Endothelial cell of umbilical vein (primary cell): ENCODE results near the gene CFAP61. TPM values are rescaled to one million over a fixed set of nuclear protein-coding genes. Genes with fewer than 3 reads are reported as not detected.

Source experiments
- BruUV-seq: library from RNA; stranded (reverse); fragments of 400-500 nt; replicated peaks from 2 replicates; lab custom pipeline; 2021; lab: Mats Ljungman, UMichigan
- CTCF ChIA-PET: fragments of 300-600, 350-600 bp; sonication (Branson Sonifier 250); formaldehyde crosslinking; loops from one replicate; lab custom pipeline; 2021; ENCODE audit warnings: antibody characterized with exemption, inconsistent platforms; lab: Charles Lee
- POLR2A ChIA-PET: fragments of 300-600, 350-600 bp; sonication (Branson Sonifier 250); formaldehyde crosslinking; loops from one replicate; lab custom pipeline; 2021; ENCODE audit warnings: antibody characterized with exemption, inconsistent platforms; lab: Charles Lee
- DNase-seq: peaks from one replicate; pipeline ENCODE4 v3.0.0-alpha.2; 2011; ENCODE audit warnings: low read depth, low spot score
- FAIRE-seq: peaks from 2 replicates; lab custom pipeline; 2011; peaks lifted over from hg19 to GRCh38; lab: Jason Lieb, UNC
- H2AFZ ChIP-seq: 2 replicates; pipeline ENCODE4 v1.6.0; 2012; ENCODE audit warnings: low read depth, low read length, control low read depth, inconsistent platforms
- H3K27ac ChIP-seq: 2 replicates; pipeline ENCODE4 v1.5.1; 2011; ENCODE audit warnings: low read depth, mild to moderate bottlenecking, control low read depth, low read length, moderate library complexity; ENCODE audit not compliant: insufficient read depth
- H3K27me3 ChIP-seq, 2 experiments: 2 replicates each; pipeline versions ENCODE4 v1.6.0 to v1.6.1; 2011; ENCODE audit warnings: low read length in 2 of 2, mixed read lengths in 1 of 2; ENCODE audit not compliant: control insufficient read depth in 2 of 2, insufficient read depth in 2 of 2
- H3K36me3 ChIP-seq, 2 experiments: 2 replicates in 1 of 2; 3 replicates in 1 of 2; pipeline ENCODE4 v1.5.1; 2011; ENCODE audit warnings: low read length in 2 of 2, mild to moderate bottlenecking in 1 of 2, moderate library complexity in 1 of 2; ENCODE audit not compliant: control insufficient read depth in 2 of 2, insufficient read depth in 2 of 2; ENCODE audit errors: extremely low read depth in 1 of 2
- H3K4me1 ChIP-seq: 3 replicates; pipeline ENCODE4 v1.5.1; 2011; ENCODE audit warnings: mild to moderate bottlenecking, low read length; ENCODE audit not compliant: control insufficient read depth, insufficient read depth; ENCODE audit errors: extremely low read depth
- H3K4me2 ChIP-seq: 2 replicates; pipeline ENCODE4 v1.6.1; 2011; ENCODE audit warnings: low read length, control low read depth, mixed read lengths; ENCODE audit not compliant: insufficient read depth
- H3K4me3 ChIP-seq, 3 experiments: fragments of 200-600 bp in 1 of 3; sonication (generic), shearing (Covaris generic) in 1 of 3; replicated peaks in 1 of 3; 2 replicates each; pipeline ENCODE4 v1.5.1; 2011 to 2016; ENCODE audit warnings: control low read depth in 3 of 3, low read length in 3 of 3, mild to moderate bottlenecking in 2 of 3, inconsistent platforms in 1 of 3, low read depth in 1 of 3, moderate library complexity in 1 of 3; ENCODE audit not compliant: insufficient read depth in 1 of 3
- H3K79me2 ChIP-seq: 2 replicates; pipeline ENCODE4 v1.6.0; 2012; ENCODE audit warnings: low read length, inconsistent platforms; ENCODE audit not compliant: control insufficient read depth, insufficient read depth
- H3K9ac ChIP-seq: replicated peaks from 2 replicates; pipeline ENCODE3; 2011; ENCODE audit warnings: low read length, control low read depth; ENCODE audit not compliant: insufficient read depth; ENCODE audit errors: extremely low read depth
- H3K9me1 ChIP-seq: replicated peaks from 3 replicates; pipeline ENCODE4 v1.6.0; 2011; ENCODE audit warnings: mild to moderate bottlenecking, low read length; ENCODE audit not compliant: control insufficient read depth, insufficient read depth; ENCODE audit errors: extremely low read depth
- H3K9me3 ChIP-seq: replicated peaks from 2 replicates; pipeline ENCODE4 v1.5.1; 2012; ENCODE audit warnings: low read length, inconsistent platforms; ENCODE audit not compliant: control insufficient read depth, insufficient read depth
- H4K20me1 ChIP-seq: replicated peaks from 2 replicates; pipeline ENCODE3; 2011; ENCODE audit warnings: mild to moderate bottlenecking, low read length; ENCODE audit not compliant: control insufficient read depth, insufficient read depth; ENCODE audit errors: extremely low read depth
- CTCF ChIP-seq, 2 donors: IDR thresholded peaks; 1 replicate in 1 of 2; 2 replicates in 1 of 2; pipeline ENCODE4 v1.5.1; 2011; ENCODE audit warnings: low read length in 2 of 2, mild to moderate bottlenecking in 2 of 2, moderate library complexity in 2 of 2, control low read depth in 1 of 2, inconsistent platforms in 1 of 2, low read depth in 1 of 2; ENCODE audit not compliant: insufficient read depth in 1 of 2; ENCODE audit errors: extremely low read depth in 1 of 2
- EZH2 ChIP-seq: IDR thresholded peaks from 2 replicates; pipeline ENCODE4 v1.6.1; 2012; ENCODE audit warnings: borderline replicate concordance, low read depth, mild to moderate bottlenecking, moderate library complexity, low read length, inconsistent platforms; ENCODE audit not compliant: severe bottlenecking
- FOS ChIP-seq: IDR thresholded peaks from 2 replicates; pipeline ENCODE4 v1.6.1; 2011; ENCODE audit warnings: mild to moderate bottlenecking, low read length, moderate library complexity, borderline replicate concordance; ENCODE audit not compliant: insufficient read depth
- GATA2 ChIP-seq: IDR thresholded peaks from 2 replicates; pipeline ENCODE4 v1.7.0; 2011; ENCODE audit warnings: low read depth, mild to moderate bottlenecking, moderate library complexity, mixed read lengths, low read length; ENCODE audit not compliant: insufficient read length, insufficient read depth
- JUN ChIP-seq: IDR thresholded peaks from 2 replicates; pipeline ENCODE4 v1.6.1; 2011; ENCODE audit warnings: borderline replicate concordance, low read depth; ENCODE audit not compliant: insufficient read length, insufficient read depth
- MAX ChIP-seq: IDR thresholded peaks from 2 replicates; pipeline ENCODE4 v1.6.1; 2011; ENCODE audit not compliant: insufficient read depth, insufficient read length
- MYC ChIP-seq: IDR thresholded peaks from one replicate; pipeline ENCODE4 v1.6.1; 2011; ENCODE audit warnings: mild to moderate bottlenecking, low read depth, low read length
- POLR2A ChIP-seq: IDR thresholded peaks from 2 replicates; pipeline ENCODE4 v1.6.1; 2012; ENCODE audit warnings: low read depth, mild to moderate bottlenecking, control low read depth, low read length
- POLR2AphosphoS5 ChIP-seq: IDR thresholded peaks from 2 replicates; pipeline ENCODE4 v1.6.1; 2012; ENCODE audit warnings: low read depth, mild to moderate bottlenecking, control low read depth, low read length, moderate library complexity; ENCODE audit not compliant: insufficient read depth
- dilution Hi-C: fragments of 300-500 bp; cut with MboI; formaldehyde crosslinking; loops from one replicate; pipeline ENCODE4 v1.15.0; 2019; ENCODE audit warnings: low sequenced_read_pairs; ENCODE audit not compliant: extremely low pct_ligation_motif_present
- intact Hi-C: fragments of 100-400 bp; cut with micrococcal nuclease; formaldehyde crosslinking; loops from one replicate; pipeline ENCODE4 v1.10.0; 2022
- polyA plus RNA-seq, 4 experiments: library from polyadenylated mRNA; depleted of rRNA in 3 of 4; stranded (reverse) in 3 of 4; unstranded in 1 of 4; fragments of >200 nt; gene quantifications; 2 replicates each; pipeline versions ENCODE4 v1.2.1 to v1.2.3, GENCODE V29; 2011 to 2012; ENCODE audit warnings: missing spikeins in 1 of 4
- total RNA-seq: library from RNA; stranded (reverse); gene quantifications from 2 replicates; pipeline ENCODE4 v1.2.3, GENCODE V29; 2021

The CFAP61 gene
- total and polyA plus RNA-seq, 2 donors (not counting 3 experiments of a cell fraction or from before 2014, with no cell fraction given) = not detected

GRCh38 chr20:20017844-20018185 is 34.5 kb upstream of the CFAP61 start:
- Histone ChIP-seq H3K9me3 (no peaks in the 10 kb centered on the region), H3K4me3 (peak overlapping the region; percentile 55 to 60 (median 57)), H3K79me2 (peaks cover 55% of the 10 kb centered on the region), H3K27me3 (no peaks in the 10 kb centered on the region), H3K4me2 (peak overlapping the region; percentile 66), H4K20me1 (peaks cover 2% of the 10 kb centered on the region), H3K9me1 (no peaks in the 10 kb centered on the region), H3K4me1 (peaks cover 13% of the 10 kb centered on the region), H3K36me3 (peaks cover 0 to 3% of the 10 kb centered on the region in 2 experiments), H3K9ac (peak overlapping the region; percentile 81), H2AFZ (peak overlapping the region; percentile 53), H3K27ac (peak overlapping the region; percentile 60)
- TF ChIP-seq POLR2A (no peak), CTCF (IDR thresholded peaks at IDR 0.05; ENCODE audit: extremely low read depth in 1 of 2, insufficient read depth in 1 of 2, low read depth in 1 of 2, low read length in 2 of 2) (no peak), GATA2 (no peak), MAX (no peak), EZH2 (no peak), FOS (no peak), POLR2AphosphoS5 (no peak), MYC (no peak), JUN (no peak)
- peak; percentile 27 for DNase-seq
- ChIA-PET CTCF (interaction anchor here (1.1 to 1.6 kb wide), 6 partner anchors 9 to 389 kb away, joined by 3 to 6 read pairs (median 4); no protein-coding TSS in a partner anchor), POLR2A (interaction anchor here (1.2 kb wide), 1 partner anchor 34 kb away, joined by 3 read pairs; the partner anchor contains the start of genes CFAP61 and CRNKL1)
- BruUV-seq = TSS peak; percentile 27
- dilution Hi-C loops (no loop called here), intact Hi-C loops (loop anchor here (1.0 kb wide), 3 partner anchors 20 to 232 kb away; partner anchors contain the start of genes CFAP61 and CRNKL1)
- FAIRE-seq = no peak
